Nephron (organoid): Measurements from ENCODE around the gene HACD2.
A peak's percentile ranks its signal among the peaks of the same experiment; 100 is the strongest.
"Not testable (repeated sequence)": the region's sequence is repeated elsewhere in the genome, so short reads cannot be mapped to it uniquely, and the experiment has no call there.

Experiments
- H3K27ac Mint-ChIP-seq, 3 experiments: 2 replicates each; pipeline ENCODE4 v1.8.0; 2020; ENCODE audit warnings: mixed read lengths in 3 of 3, mild to moderate bottlenecking in 2 of 3, moderate library complexity in 1 of 3
- H3K27me3 Mint-ChIP-seq: 2 replicates; pipeline ENCODE4 v1.8.0; 2021; ENCODE audit warnings: low read depth, mild to moderate bottlenecking, moderate library complexity, mixed read lengths
- H3K36me3 Mint-ChIP-seq: 2 replicates; pipeline ENCODE4 v1.8.0; 2020; ENCODE audit warnings: low read depth, mixed read lengths
- H3K4me1 Mint-ChIP-seq: 2 replicates; pipeline ENCODE4 v1.8.0; 2020; ENCODE audit warnings: mixed read lengths
- H3K4me3 Mint-ChIP-seq, 3 experiments: 2 replicates each; pipeline ENCODE4 v1.8.0; 2020; ENCODE audit warnings: mild to moderate bottlenecking in 3 of 3, mixed read lengths in 3 of 3, moderate library complexity in 2 of 3
- H3K9me3 Mint-ChIP-seq: 2 replicates; pipeline ENCODE4 v1.8.0; 2020; ENCODE audit warnings: mixed read lengths
- TF ChIP-seq, protein P1 (sequence below), 3 experiments: fragments of 200-600 bp; sonication (generic); IDR thresholded peaks; one replicate each; pipeline ENCODE4 v1.5.0; 2021; ENCODE audit warnings: antibody characterized with exemption in 3 of 3; ENCODE audit not compliant: unreplicated experiment in 3 of 3

HACD2 gene

DNA sequence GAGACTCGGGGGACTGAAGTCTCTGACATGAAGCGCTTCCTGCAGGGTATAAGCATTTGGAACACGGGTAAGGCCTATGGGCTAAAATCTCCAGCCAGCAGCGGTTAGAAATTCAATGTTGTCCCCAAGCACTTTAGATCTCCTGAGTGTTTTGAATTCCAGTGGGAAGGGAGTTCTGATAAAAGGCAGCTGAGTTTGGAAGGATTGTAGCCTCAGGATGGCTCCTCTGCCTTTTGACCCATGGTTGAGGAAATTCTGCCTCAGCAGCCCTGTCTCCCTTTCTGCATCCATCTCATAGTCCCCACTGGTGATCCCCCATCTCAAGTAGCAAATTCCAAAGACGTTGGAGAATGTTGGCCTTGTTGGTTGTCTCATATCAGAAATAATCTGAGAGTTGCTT lies 24.2 kb upstream of the HACD2 start:
- no peaks in the 10 kb centered on the region for H3K9me3 Mint-ChIP-seq
- no peaks in the 10 kb centered on the region for H3K27me3 Mint-ChIP-seq
- no peaks in the 10 kb centered on the region for H3K4me1 Mint-ChIP-seq
- no peak overlapping the region for H3K4me3 Mint-ChIP-seq
- peaks cover 28% of the 10 kb centered on the region for H3K36me3 Mint-ChIP-seq
- H3K27ac Mint-ChIP-seq: no peak overlapping the region
- TF ChIP-seq, protein P1, sequence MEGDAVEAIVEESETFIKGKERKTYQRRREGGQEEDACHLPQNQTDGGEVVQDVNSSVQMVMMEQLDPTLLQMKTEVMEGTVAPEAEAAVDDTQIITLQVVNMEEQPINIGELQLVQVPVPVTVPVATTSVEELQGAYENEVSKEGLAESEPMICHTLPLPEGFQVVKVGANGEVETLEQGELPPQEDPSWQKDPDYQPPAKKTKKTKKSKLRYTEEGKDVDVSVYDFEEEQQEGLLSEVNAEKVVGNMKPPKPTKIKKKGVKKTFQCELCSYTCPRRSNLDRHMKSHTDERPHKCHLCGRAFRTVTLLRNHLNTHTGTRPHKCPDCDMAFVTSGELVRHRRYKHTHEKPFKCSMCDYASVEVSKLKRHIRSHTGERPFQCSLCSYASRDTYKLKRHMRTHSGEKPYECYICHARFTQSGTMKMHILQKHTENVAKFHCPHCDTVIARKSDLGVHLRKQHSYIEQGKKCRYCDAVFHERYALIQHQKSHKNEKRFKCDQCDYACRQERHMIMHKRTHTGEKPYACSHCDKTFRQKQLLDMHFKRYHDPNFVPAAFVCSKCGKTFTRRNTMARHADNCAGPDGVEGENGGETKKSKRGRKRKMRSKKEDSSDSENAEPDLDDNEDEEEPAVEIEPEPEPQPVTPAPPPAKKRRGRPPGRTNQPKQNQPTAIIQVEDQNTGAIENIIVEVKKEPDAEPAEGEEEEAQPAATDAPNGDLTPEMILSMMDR (IDR thresholded peaks at IDR 0.05; ENCODE audit: unreplicated experiment in 3 of 3): no peak

DNA sequence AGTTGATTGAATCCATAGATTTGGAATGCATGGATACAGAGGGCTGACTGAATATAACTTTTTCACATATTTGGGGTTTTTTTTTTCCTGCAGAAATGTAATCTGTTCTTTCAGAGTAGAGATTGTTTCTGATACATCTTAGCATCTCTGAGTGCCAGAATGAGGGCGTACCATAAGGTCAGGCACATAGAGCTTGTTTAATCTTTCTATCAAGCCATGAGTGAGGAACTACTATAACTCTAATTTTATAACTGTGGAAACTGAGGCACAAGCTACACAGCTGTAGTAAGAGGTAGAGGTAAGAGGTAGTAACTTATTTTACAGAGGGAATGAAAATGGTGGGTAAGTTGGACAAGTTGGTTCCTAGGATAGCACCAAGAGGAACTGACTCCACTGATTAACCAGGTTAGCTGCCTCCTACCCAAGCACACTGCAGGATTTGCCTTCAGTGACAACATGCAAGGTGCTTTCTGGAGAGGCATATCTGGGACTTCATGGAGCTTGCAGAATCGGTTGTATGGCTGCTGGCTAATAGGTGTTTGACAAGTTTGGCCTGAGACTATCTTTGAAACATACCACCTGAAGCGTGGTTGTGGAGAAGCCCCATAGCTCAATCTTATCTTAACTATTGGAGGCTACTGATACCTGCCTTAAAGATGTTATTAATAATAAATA lies 23.5 kb upstream of the HACD2 start:
- Mint-ChIP-seq H3K27ac (no peak overlapping the region), H3K9me3 (no peaks in the 10 kb centered on the region), H3K4me3 (no peak overlapping the region), H3K27me3 (no peaks in the 10 kb centered on the region), H3K36me3 (peaks cover 24% of the 10 kb centered on the region), H3K4me1 (no peaks in the 10 kb centered on the region)
- TF ChIP-seq, protein P1 (IDR thresholded peaks at IDR 0.05; ENCODE audit: unreplicated experiment in 3 of 3): no peak

DNA sequence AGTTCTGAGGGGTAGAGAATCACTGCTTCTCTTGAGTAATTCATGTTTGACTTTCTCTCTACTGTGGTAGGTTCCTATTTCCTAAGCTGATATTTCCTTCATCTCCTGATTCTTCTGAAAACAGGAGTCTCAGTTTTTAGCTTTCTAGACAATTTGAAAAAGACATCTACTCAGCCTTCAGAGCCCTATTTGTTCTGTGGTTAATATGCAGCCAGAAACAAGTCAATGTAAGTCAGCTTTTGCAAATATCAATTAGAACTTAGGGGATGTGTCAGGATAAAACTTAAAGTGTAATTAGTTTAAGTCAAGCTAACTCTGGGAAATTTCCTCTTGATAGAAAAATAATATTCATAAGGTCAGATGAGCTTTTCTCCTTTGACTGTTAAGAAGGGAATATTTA lies 21.7 kb upstream of the HACD2 start:
- H3K27ac Mint-ChIP-seq: no peak overlapping the region
- peaks cover 16% of the 10 kb centered on the region for H3K36me3 Mint-ChIP-seq
- H3K9me3 Mint-ChIP-seq: no peaks in the 10 kb centered on the region
- TF ChIP-seq, protein P1 (IDR thresholded peaks at IDR 0.05; ENCODE audit: unreplicated experiment in 3 of 3): no peak
- H3K4me1 Mint-ChIP-seq: no peaks in the 10 kb centered on the region
- no peaks in the 10 kb centered on the region for H3K27me3 Mint-ChIP-seq
- H3K4me3 Mint-ChIP-seq: no peak overlapping the region

DNA sequence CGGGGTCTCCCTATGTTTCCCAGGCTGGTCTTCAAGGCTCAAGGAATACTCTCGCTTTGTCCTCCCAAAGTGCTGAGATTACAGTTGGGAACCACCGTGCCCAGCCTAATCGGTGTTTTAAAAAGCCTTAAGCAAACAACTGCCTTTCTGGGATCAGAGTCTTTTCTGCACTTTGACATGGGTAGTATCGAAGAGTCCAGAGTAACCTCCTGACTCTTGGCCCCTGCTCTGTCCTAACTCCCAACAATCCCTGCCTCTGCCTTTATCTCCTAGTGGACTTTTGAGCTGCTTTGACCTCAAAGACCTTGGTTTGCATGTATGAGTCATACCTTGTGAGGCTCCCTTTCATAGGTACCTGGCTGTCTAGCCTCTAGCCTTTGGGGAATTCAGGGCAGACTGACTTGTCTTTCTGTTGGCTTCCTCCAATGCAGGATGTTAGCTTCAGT lies 21.0 kb upstream of the HACD2 start:
- no peaks in the 10 kb centered on the region for H3K4me1 Mint-ChIP-seq
- H3K27me3 Mint-ChIP-seq: no peaks in the 10 kb centered on the region
- H3K4me3 Mint-ChIP-seq: no peak overlapping the region
- no peaks in the 10 kb centered on the region for H3K9me3 Mint-ChIP-seq
- TF ChIP-seq, protein P1 (IDR thresholded peaks at IDR 0.05; ENCODE audit: unreplicated experiment in 3 of 3): no peak
- peaks cover 13% of the 10 kb centered on the region for H3K36me3 Mint-ChIP-seq
- no peak overlapping the region for H3K27ac Mint-ChIP-seq

DNA sequence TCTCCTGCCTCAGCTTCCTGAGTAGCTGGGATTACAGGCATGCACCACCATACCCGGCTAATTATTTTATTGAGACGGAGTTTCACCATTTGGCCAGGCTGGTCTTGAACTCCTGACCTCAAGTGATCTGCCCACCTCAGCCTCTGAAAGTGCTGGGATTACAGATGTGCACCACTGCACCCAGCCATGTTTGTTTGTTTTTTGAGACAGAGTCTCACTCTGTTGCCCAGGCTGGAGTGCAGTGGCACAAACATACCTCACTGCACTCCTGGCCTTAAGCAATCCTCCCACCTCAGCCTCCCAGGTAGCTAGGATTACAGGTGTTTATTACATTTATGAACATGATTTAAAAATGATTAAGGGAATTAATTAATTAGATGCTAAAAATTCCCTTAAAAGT lies 18.3 kb upstream of the HACD2 start:
- not testable (repeated sequence) for H3K27ac Mint-ChIP-seq, H3K27me3 Mint-ChIP-seq, H3K9me3 Mint-ChIP-seq, H3K4me3 Mint-ChIP-seq, H3K4me1 Mint-ChIP-seq
- H3K36me3 Mint-ChIP-seq: peaks cover 21% of the 10 kb centered on the region

DNA sequence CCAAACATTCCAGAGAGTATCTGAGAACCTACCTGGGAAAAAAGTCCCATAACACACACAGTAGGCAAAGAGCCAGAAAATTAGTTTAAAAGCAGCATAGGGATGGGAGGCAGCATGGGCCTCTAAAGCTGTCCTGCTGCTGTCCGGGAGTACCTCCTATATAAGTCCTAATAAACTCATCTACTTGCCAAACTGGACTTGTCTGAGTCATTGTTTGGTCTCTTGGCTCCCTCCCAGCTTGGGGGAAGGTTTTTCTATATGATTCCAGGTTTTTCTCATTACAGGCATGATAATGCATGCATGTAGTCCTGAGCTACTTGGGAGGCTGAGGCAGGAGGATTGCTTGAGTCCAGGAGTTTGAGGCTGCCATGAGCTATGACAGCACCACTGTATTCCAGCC lies 17.5 kb upstream of the HACD2 start:
- H3K36me3 Mint-ChIP-seq: peaks cover 23% of the 10 kb centered on the region
- H3K27me3 Mint-ChIP-seq: no peaks in the 10 kb centered on the region
- TF ChIP-seq, protein P1 (IDR thresholded peaks at IDR 0.05; ENCODE audit: unreplicated experiment in 3 of 3): no peak
- H3K4me1 Mint-ChIP-seq: no peaks in the 10 kb centered on the region
- no peak overlapping the region for H3K27ac Mint-ChIP-seq
- H3K9me3 Mint-ChIP-seq: no peaks in the 10 kb centered on the region
- H3K4me3 Mint-ChIP-seq: no peak overlapping the region

DNA sequence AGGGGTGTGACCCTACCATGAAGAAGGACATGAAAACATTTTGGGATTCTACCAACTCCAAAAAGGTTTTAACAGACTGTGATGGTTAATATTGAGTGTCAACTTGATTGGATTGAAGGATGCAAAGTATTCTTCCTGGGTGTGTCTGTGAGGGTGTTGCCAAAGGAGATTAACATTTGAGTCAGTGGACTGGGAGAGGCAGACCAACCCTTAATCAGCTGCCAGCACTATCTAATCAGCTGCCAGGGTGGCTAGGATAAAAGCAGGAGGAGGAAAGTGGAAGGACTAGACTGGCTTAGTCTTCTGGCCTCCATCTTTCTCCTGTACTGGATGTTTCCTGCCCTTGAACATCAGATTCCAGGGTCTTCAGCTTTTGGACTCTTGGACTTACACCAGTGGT lies 16.0 kb upstream of the HACD2 start:
- not testable (repeated sequence) for H3K9me3 Mint-ChIP-seq, H3K27me3 Mint-ChIP-seq, H3K4me3 Mint-ChIP-seq, H3K4me1 Mint-ChIP-seq
- Mint-ChIP-seq H3K27ac (peak overlapping the region in 1 of 3 experiments; percentile 7), H3K36me3 (peaks cover 17% of the 10 kb centered on the region)
